Measurements from ENCODE around the gene ZNRF3. TPM values are rescaled to one million over a fixed set of nuclear protein-coding genes. Genes with fewer than 3 reads are reported as not detected.

ZNRF3 gene
- total and polyA plus RNA-seq, 4 donors = 8.9 to 13.0 (median 11.3) TPM

GRCh38 chr22:28914201-28914600 lies 30.8 kb downstream of the ZNRF3 start:
- no peaks in the 10 kb centered on the region for H3K9me3 ChIP-seq (ENCODE audit: control insufficient read depth, insufficient read depth, low read length)
- H3K36me3 ChIP-seq (ENCODE audit: control insufficient read depth, insufficient read depth, low read length) = no peaks in the 10 kb centered on the region
- H3K27ac ChIP-seq (ENCODE audit: low read depth, low read length) = no peak overlapping the region
- H3K4me1 ChIP-seq (ENCODE audit: control insufficient read depth, insufficient read depth, low read length) = peaks cover 37% of the 10 kb centered on the region
- H3K27me3 ChIP-seq (ENCODE audit: control insufficient read depth, insufficient read depth, low read length) = no peaks in the 10 kb centered on the region
- 100% methylated on average over 1 of the region's 6 CpGs for WGBS (ENCODE audit: insufficient coverage)
- H3K4me3 ChIP-seq (ENCODE audit: low read depth, low read length) = no peak overlapping the region
- DNase-seq (ENCODE audit: low read depth in 4 of 6, low spot score in 6 of 6) = no peak

- H3K9me3 ChIP-seq (ENCODE audit: control insufficient read depth, insufficient read depth, low read length) = no peaks in the 10 kb centered on the region
- H3K27ac ChIP-seq (ENCODE audit: low read depth, low read length) = no peak overlapping the region
- H3K4me3 ChIP-seq (ENCODE audit: low read depth, low read length) = no peak overlapping the region
- H3K4me1 ChIP-seq (ENCODE audit: control insufficient read depth, insufficient read depth, low read length) = peaks cover 40% of the 10 kb centered on the region
- no peak for DNase-seq (ENCODE audit: low read depth in 4 of 6, low spot score in 6 of 6)
- no peaks in the 10 kb centered on the region for H3K36me3 ChIP-seq (ENCODE audit: control insufficient read depth, insufficient read depth, low read length)
- no peaks in the 10 kb centered on the region for H3K27me3 ChIP-seq (ENCODE audit: control insufficient read depth, insufficient read depth, low read length)
- WGBS (ENCODE audit: insufficient coverage) = no CpG with 5 or more reads among the region's 3 CpGs
Observed at GRCh38 chr22:28915969-28916368, 32.6 kb downstream of the ZNRF3 start.

DNA sequence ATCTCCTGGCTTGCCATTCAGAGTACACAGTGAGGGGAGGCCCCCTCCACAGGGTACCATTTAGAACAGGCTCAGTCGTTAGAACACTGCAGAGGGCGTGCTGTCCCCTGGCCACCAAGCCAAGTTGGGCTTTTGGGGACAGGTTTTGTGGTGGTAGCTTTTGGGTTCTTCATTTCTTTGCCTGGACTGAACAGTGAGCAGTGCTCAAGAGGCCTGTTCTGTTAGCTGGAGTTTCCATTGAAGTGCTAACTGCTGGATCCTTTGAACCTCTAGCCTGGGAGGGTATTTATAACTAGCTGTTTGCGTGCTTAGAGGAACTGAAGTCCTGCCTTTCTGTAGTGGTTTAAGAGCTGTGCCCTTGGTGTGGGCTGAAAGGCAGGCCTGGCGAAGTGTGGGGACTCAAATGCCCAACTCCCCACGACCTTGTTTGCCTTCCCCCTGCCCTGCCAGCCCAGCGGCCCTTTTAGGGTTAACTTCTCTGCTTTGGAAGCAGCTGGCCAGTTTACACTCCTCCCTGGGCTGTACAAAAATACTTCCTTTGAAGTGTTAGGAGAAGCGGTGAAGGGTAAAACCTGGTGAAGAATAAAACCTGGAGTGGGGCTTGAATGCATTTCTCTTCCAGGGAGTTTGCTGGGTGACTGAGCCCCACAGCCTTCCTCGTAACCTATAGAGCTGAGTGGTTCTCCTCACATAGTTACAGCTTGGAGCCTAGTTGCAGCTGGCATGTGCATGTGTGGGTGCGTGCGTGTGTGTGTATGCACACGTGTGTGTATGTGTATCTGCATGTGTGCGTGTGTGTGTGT lies 34.6 kb downstream of the ZNRF3 start:
- Histone ChIP-seq H3K36me3 (ENCODE audit: control insufficient read depth, insufficient read depth, low read length) (no peaks in the 10 kb centered on the region), H3K4me3 (ENCODE audit: low read depth, low read length) (no peak overlapping the region), H3K27me3 (ENCODE audit: control insufficient read depth, insufficient read depth, low read length) (no peaks in the 10 kb centered on the region), H3K4me1 (ENCODE audit: control insufficient read depth, insufficient read depth, low read length) (peaks cover 41% of the 10 kb centered on the region), H3K9me3 (ENCODE audit: control insufficient read depth, insufficient read depth, low read length) (no peaks in the 10 kb centered on the region), H3K27ac (ENCODE audit: low read depth, low read length) (peak overlapping the region; percentile 90)
- peak in 4 of 6 donors; percentile 53 to 87 (median 64) for DNase-seq (ENCODE audit: low read depth in 4 of 6, low spot score in 6 of 6)
- WGBS (ENCODE audit: insufficient coverage) = 23% methylated on average over 10 of the region's 12 CpGs

GRCh38 chr22:28918550-28919271 lies 35.3 kb downstream of the ZNRF3 start:
- DNase-seq (ENCODE audit: low read depth in 4 of 6, low spot score in 6 of 6) = peak in 1 of 6 donors; percentile 49
- 30% methylated on average over 6 of the region's 6 CpGs for WGBS (ENCODE audit: insufficient coverage)
- H3K27me3 ChIP-seq (ENCODE audit: control insufficient read depth, insufficient read depth, low read length) = no peaks in the 10 kb centered on the region
- no peak overlapping the region for H3K4me3 ChIP-seq (ENCODE audit: low read depth, low read length)
- H3K36me3 ChIP-seq (ENCODE audit: control insufficient read depth, insufficient read depth, low read length) = no peaks in the 10 kb centered on the region
- peak overlapping the region; percentile 90 for H3K27ac ChIP-seq (ENCODE audit: low read depth, low read length)
- H3K4me1 ChIP-seq (ENCODE audit: control insufficient read depth, insufficient read depth, low read length) = peaks cover 44% of the 10 kb centered on the region
- no peaks in the 10 kb centered on the region for H3K9me3 ChIP-seq (ENCODE audit: control insufficient read depth, insufficient read depth, low read length)

- H3K4me3 ChIP-seq (ENCODE audit: low read depth, low read length) = no peak overlapping the region
- no peak for DNase-seq (ENCODE audit: low read depth in 4 of 6, low spot score in 6 of 6)
- no peaks in the 10 kb centered on the region for H3K27me3 ChIP-seq (ENCODE audit: control insufficient read depth, insufficient read depth, low read length)
- H3K27ac ChIP-seq (ENCODE audit: low read depth, low read length) = no peak overlapping the region
- H3K36me3 ChIP-seq (ENCODE audit: control insufficient read depth, insufficient read depth, low read length) = no peaks in the 10 kb centered on the region
- H3K4me1 ChIP-seq (ENCODE audit: control insufficient read depth, insufficient read depth, low read length) = peaks cover 50% of the 10 kb centered on the region
- H3K9me3 ChIP-seq (ENCODE audit: control insufficient read depth, insufficient read depth, low read length) = no peaks in the 10 kb centered on the region
- WGBS (ENCODE audit: insufficient coverage) = 51% methylated on average over 5 of the region's 7 CpGs
Observed at GRCh38 chr22:28920757-28921584, 37.6 kb downstream of the ZNRF3 start.

- no CpG with 5 or more reads among the region's 1 CpG for WGBS (ENCODE audit: insufficient coverage)
- Histone ChIP-seq H3K4me1 (ENCODE audit: control insufficient read depth, insufficient read depth, low read length) (peaks cover 48% of the 10 kb centered on the region), H3K27me3 (ENCODE audit: control insufficient read depth, insufficient read depth, low read length) (no peaks in the 10 kb centered on the region), H3K9me3 (ENCODE audit: control insufficient read depth, insufficient read depth, low read length) (no peaks in the 10 kb centered on the region), H3K27ac (ENCODE audit: low read depth, low read length) (no peak overlapping the region), H3K36me3 (ENCODE audit: control insufficient read depth, insufficient read depth, low read length) (no peaks in the 10 kb centered on the region), H3K4me3 (ENCODE audit: low read depth, low read length) (no peak overlapping the region)
- no peak for DNase-seq (ENCODE audit: low read depth in 4 of 6, low spot score in 6 of 6)
Observed at GRCh38 chr22:28921585-28921879, 38.2 kb downstream of the ZNRF3 start.

DNA sequence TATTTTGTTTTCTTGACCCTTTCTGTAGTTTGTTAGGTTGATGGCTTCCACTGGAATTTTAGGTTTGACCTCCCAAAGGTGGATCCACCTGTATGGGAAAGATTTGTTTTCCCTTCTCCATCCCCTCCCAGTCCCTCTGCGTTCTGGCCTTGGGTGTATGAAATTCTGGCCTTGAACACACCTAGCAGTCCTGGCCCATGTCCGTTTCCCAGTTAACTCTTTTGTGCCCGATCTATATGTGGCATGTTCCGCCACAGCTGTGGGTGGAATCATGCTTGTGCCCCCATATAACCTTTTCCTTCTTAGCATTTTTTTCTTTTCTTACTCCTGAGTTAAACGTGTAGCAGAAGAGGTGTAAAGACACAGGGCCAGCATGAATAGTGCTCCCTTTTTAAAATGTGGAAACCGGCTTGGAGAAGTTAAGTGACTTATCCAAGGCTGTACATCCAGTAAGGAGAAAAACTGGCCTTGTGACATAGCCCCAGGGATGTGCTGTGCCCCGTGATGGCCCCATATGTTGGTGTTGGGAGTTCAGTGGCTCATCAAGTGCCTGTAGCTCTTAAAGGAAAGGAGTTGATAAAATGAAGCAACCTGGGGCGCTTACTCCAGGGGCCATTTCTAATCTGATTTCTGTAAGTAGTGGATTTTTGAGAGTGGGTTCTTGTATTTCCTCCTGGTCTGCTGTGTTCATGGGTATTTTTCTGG lies 39.3 kb downstream of the ZNRF3 start:
- H3K9me3 ChIP-seq (ENCODE audit: control insufficient read depth, insufficient read depth, low read length) = no peaks in the 10 kb centered on the region
- DNase-seq (ENCODE audit: low read depth in 4 of 6, low spot score in 6 of 6) = no peak
- peaks cover 36% of the 10 kb centered on the region for H3K4me1 ChIP-seq (ENCODE audit: control insufficient read depth, insufficient read depth, low read length)
- no peak overlapping the region for H3K4me3 ChIP-seq (ENCODE audit: low read depth, low read length)
- H3K27ac ChIP-seq (ENCODE audit: low read depth, low read length) = peak overlapping the region; percentile 75
- 76% methylated on average over 6 of the region's 8 CpGs for WGBS (ENCODE audit: insufficient coverage)
- H3K36me3 ChIP-seq (ENCODE audit: control insufficient read depth, insufficient read depth, low read length) = no peaks in the 10 kb centered on the region
- H3K27me3 ChIP-seq (ENCODE audit: control insufficient read depth, insufficient read depth, low read length) = no peaks in the 10 kb centered on the region

DNA sequence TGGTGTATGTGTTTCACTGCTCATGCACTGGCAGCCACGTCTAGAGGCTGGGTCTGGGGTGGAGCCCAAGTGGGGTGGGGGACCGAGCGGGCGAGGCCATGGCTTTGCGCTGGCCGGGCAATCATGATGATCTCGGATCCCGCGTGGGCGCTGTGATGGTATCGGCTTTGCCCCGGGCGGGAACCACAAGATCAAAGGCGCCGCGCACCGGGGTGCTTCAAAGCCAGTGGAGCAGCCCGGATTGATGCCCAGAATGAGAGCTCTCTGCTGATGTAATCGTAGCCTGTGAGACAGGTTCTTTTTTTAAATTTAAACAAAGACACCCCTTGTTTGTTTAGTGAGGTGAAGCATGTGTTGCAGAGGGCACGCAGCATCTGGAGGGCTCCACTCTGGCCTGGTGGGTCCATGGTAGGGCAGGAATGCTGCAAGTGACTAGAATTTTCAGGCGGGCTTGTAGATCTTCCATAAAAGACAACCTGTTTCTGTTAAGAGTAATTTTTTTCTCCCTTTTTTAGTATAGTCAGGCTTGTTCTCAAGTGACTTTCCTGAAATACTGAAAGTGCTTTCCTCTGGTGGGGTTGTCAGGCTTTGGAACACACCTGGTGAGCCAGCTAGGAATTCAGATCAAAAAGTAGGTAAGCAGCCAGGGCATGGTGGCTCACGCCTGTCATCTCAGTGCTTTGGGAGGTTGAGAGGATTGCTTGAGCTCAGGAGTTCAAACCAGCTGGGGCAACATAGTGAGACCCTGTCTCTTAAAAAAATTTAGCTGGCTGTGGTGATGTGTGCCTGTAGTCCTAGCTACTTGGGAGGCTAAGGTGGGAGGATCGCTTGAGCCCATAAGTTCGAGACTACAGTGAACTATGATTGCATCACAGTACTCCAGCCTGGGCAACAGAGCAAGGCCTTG lies 40.7 kb downstream of the ZNRF3 start:
- no peaks in the 10 kb centered on the region for H3K36me3 ChIP-seq (ENCODE audit: control insufficient read depth, insufficient read depth, low read length)
- no peaks in the 10 kb centered on the region for H3K9me3 ChIP-seq (ENCODE audit: control insufficient read depth, insufficient read depth, low read length)
- H3K27ac ChIP-seq (ENCODE audit: low read depth, low read length) = peak overlapping the region; percentile 75
- H3K4me3 ChIP-seq (ENCODE audit: low read depth, low read length) = no peak overlapping the region
- no peaks in the 10 kb centered on the region for H3K27me3 ChIP-seq (ENCODE audit: control insufficient read depth, insufficient read depth, low read length)
- DNase-seq (ENCODE audit: low read depth in 4 of 6, low spot score in 6 of 6) = peak in 2 of 6 donors; percentile 64 to 80
- WGBS (ENCODE audit: insufficient coverage) = 24% methylated on average over 20 of the region's 24 CpGs
- peaks cover 24% of the 10 kb centered on the region for H3K4me1 ChIP-seq (ENCODE audit: control insufficient read depth, insufficient read depth, low read length)
